Amniotic stem cell (primary cell): ENCODE data around the gene AFAP1L1.

Experiments
- DNase-seq: peaks from one replicate; lab custom pipeline; 2025; lab: John Stamatoyannopoulos, UW

Gene AFAP1L1

GRCh38 chr5:149271716-149272563, at the start of gene AFAP1L1:
Gene AFAP1L1 (plus strand): TSS chr5:149271859. CDS start chr5:149271969, 110 bp downstream.
- no peak for DNase-seq

DNA sequence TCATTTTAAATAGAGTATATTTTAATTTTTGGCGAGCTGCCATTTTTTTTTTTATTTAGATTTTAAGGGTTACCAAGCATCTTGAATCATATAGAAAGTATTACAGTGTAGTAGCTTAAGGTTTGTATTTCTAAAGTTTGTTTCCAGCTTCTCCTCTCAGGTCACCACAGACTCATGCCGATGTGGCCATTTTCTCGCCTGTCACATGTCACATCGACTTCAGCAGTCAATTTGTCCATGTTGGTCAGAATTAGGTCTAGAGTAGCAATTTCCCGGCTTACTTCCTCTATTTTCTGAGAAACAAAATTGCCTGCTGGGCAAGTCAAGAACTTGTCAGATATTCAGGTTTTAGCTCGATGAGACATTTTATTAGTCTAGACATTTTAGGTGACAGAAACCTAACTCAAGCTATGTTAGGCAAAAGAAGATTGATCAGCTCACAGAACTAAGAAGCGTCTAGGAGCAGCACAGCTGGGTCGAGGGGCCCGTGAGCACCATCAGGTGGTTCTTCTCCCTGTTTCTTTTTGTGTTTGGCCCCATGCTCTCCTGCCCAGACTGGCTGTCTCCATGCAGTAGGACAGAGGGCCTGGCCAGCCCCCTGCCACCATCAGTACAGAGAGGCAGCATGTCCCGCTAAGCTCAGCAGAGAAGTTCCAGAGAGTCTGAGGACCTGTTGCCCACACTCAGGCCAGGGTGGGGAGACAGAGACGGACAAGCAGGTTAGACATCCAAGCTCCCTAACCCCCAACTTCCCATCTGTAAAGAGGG, 48.4 kb upstream of the AFAP1L1 start:
- no peak for DNase-seq

GRCh38 chr5:149224282-149224681, 47.4 kb upstream of the AFAP1L1 start:
- DNase-seq, result no peak

DNA sequence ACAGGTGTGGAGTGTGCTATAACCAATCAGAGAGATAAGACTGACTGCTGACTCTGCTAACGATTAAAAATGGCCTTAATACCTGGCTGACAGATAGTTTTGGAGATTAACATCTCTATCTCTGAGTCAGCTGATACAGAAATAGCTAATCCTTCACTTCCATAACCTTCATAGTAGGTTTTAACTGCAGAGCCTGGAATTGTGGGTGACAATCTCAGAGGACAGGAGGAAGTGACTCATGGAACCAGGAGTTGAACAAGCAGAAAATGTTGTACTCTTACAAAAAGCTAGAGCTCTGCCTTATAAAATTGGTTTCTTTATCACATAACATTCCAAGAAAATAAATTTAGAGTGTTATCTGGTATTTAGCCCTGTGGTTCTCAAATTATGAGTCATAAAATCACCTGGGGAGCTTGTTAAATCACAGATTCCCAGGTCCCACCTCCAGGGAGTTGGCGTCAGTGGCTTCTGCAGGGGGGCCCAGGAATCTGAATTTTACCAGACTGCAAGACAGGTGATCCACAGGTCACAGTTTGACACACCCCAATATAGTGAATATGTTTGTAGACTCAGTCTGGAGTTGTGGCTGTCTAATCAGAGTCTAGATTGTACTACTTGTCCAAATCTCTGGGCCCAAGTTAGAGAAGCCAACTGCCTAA, 44.4 kb upstream of the AFAP1L1 start:
- no peak for DNase-seq

DNA sequence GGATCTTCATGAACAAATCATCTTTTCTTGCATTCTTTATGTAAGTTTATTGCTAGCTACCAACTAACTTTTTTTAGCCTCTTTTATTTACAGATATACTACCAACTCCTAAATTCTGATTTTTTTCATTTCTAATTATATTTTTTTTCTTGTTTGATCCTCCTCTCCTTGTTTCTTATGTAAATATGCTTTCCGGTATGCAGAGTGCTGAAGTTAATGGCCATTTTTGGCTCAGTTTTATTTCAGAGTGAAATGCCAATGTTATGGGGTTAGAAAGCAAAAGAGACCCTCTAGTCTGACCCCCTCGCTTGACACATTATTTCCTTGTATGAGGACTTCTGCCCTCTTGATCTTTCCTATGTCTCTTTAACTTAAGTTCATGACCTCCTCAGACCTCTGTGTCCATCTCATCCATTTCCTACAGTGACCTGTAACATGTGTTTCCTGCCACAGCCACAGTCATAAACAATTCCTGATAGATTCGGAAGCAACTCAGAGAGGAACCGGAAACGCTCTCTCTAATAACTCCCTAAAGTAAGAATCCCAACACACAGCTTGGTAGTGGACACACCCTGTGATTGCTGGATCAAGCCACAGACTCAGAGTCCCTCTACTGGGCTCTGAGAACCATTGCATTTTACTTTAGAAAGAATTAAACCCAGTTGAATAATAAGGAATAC, 42.9 kb upstream of the AFAP1L1 start:
- peak; percentile 38 for DNase-seq

DNA sequence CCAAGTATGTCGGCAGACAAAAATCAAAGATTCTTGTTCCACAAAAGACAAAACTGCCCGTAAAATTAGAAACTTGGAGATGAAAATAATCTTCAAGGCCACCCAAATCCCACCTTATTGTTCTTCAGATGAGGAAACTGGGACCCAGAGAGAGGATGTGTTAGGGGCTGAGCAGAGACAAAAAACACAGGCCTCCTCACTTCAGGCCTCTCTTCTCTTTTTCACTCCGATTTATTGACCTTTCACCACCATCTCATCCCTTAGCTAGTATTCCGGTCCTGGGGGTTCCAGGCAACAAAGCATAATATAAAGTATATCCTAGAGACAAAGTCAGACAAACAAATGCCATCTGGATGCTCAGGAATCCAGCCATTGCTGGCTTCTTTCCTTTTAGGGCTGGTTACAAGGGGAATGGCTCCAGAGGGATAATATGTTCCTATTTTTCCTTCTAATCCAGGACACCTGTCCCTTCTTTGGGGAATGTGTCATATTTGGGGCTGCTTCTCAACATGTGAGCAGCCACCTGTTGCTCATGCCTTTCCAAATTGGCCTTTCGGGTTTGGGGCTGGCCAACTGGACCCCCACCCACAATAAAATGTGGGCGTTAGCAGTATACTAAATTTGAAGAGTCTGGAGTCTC, 42.2 kb upstream of the AFAP1L1 start:
- DNase-seq, result no peak

- DNase-seq, result no peak
These were observed 35.8 kb upstream of the AFAP1L1 start for GRCh38 chr5:149235841-149236240.

DNA sequence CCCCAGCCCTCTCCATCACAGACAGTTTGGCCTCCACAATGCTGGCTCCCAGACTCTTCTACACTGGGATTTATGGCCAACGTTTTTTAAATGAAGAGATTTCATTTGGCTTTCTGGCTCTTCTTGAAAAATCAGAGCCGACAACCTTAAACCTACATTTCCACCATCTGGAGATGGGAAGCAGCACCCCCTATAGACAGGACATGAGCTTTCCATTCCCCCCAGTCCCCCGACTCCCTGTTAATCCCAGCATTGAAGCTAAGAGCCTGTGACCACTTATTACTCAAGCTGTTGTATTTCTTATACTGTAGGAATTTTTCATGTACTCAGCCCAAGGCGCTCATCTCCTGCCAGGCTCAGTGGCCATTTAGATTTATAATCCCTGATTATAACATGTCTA, 34.0 kb upstream of the AFAP1L1 start:
- no peak for DNase-seq

DNA sequence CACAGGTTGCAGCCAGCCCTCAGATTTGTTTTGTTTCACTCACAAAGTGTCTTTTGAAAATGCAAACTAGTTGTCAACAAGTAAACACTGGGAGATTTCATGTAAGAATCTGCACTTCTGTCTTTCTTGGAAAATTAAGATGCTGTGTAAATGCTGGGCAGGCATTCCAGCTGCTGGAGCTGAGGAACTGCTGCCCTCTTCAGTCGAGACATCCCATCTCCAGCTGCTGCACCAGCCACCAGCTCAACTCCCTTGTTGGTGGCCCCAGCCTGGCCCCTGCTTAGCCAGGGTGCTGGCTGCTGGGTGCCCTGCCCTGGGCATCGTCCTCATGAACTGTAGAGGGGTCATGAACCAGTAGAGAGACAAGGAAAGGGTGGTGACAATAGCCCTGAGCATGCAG, 33.1 kb upstream of the AFAP1L1 start:
- DNase-seq, result no peak

DNA sequence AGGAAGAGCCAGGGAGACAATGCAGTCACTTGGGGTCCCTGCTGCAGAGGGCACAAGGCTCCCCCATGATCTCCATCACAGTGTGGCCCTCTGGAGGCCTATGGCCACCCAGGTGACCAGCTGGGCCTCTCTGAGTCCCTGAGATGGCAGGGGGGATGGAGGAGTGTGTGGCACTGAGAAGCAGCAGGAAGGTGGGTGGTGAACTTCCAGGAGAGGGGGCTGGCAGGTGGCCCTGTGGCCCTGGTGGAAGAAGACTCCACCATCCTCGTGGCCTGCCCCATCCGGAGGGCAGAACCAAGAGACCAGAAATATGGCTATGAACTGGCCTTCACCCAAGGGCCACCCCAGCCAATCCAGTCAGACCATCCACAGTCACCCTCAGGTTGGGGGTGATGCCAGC, 31.7 kb upstream of the AFAP1L1 start:
- DNase-seq, result no peak

DNA sequence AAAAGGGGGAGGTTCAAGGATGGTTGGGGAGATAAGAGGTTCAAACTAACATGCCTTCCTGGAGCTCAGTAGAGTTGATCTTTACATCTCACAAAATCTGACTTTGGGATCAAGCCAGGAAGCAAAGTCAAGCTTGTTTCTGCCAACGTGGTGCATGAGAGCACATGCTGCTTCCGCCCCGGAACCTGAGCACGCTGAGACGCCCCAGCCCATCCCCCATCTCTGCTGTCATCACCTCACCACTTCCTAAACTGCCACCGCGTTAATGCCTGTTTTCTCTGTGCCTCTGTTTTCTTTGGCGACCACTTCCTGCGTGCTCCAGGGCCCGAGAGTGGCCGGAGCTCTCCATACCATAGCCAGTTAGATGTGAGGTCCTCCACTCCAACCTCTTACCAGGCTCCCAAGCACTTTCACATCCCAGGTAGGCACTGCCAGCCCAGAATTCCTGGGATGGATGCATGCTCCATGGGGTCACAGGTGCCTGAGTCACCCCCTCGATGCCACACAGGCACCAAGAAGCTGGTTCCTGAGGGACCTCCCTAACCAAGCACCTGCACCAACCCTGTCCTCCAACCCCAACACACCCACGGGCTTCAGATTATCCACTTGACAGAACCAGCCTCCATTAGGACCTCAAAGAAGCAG, 31.2 kb upstream of the AFAP1L1 start:
- no peak for DNase-seq

- no peak for DNase-seq
These were observed 29.3 kb upstream of the AFAP1L1 start for GRCh38 chr5:149242339-149242738.

DNA sequence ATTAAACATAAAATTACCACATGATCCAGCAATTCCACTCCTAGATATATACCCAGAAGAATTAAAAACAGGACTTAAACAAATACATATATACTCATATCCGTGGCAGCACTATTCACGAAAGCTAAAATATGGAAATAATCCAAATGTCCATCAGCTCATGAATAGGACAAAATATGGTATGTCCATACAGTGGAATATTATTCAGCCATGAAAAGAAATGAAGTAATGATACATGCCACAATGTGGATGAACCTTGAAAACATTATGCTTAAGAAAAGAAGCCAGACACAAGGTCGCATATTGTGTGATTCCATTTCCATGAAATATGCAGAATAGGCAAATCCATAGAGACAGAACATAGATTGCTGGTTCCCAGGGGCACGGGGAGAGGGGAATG, 24.8 kb upstream of the AFAP1L1 start:
- DNase-seq, result no peak

GRCh38 chr5:149247726-149248125, 23.9 kb upstream of the AFAP1L1 start:
- DNase-seq, result no peak

DNA sequence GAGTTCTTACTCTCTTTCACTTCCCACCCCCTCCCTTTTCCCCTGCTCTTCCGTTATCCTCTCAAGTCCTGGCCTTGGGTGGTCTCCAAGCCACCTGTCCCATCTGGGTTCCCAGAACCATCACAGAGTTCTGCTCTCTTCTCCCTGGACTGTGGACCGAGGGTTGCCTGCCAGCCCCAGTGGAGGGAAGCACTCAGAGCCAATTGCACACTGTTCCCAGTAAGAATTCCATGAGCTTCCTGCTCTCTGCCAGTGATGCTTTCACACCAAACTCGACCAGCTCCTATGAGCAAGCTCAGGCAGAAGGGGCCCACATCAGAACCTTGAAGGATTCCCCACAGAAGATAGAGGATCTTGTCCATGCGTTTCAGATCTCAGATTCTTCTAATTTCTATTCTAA, 20.1 kb upstream of the AFAP1L1 start:
- no peak for DNase-seq

- DNase-seq, result no peak
These were observed 17.2 kb upstream of the AFAP1L1 start for GRCh38 chr5:149254506-149254905.

- DNase-seq, result no peak
These were observed 15.2 kb upstream of the AFAP1L1 start for GRCh38 chr5:149256451-149256850.

- no peak for DNase-seq
These were observed 14.5 kb upstream of the AFAP1L1 start for GRCh38 chr5:149257131-149257530.

DNA sequence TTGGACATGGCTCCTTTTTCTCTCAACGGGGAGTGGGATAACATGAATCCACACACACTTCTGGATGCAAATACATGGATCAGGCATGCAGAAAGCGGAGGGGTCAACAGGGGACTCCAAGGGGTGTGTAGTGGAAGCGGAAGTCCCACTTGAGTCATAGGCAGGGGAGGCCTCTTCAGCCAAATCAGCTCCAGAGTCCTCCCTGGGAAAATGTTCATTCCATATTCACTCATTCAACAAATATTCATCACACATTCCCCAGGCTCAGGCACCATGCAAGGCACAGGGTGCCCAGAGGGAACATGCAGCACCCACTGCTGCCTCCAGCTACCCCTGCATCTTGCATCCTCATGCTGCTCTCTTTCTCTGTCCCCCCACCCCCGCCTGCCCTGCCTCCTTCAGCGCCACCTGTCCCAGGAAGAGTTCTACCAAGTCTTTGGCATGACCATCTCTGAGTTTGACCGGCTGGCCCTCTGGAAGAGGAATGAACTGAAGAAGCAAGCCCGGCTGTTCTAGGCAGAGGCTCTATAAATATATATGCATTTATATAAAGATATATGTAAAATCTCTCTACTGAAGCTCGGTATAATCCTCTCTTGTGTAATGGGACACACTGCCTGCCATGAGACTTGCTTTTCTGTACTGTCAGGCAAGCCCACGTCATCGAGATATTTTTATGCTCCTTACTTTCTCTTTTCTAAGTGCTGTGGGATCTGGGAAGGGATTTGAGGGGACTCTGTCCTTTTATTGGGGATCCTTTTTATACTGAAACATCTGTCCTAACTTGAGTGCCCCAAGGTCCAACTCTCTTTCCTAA, 13.6 kb upstream of the AFAP1L1 start:
- DNase-seq, result peak; percentile 56

DNA sequence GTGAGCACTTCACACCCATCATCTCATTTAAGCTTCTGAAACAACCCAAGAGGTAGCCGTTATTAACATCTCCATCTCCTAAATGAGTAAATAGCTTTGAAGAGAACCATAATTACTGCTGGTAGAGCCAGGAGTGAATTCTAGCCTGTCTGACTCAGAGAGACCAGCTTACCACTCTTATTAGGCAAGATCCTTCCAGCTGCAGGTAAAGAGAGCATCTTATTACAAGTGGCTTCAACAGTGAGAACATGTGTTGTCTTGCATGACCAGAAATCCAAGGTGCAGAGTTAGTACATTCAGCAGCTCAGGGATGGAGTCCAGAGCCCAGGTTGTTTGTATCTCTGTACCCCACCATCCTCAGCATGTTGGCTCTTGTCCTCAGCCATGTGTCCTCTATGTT, 10.9 kb upstream of the AFAP1L1 start:
- DNase-seq, result no peak
